ENCODE results near the gene PLXNC1.
A peak's percentile ranks its signal among the peaks of the same experiment; 100 is the strongest.

Gene PLXNC1

DNA sequence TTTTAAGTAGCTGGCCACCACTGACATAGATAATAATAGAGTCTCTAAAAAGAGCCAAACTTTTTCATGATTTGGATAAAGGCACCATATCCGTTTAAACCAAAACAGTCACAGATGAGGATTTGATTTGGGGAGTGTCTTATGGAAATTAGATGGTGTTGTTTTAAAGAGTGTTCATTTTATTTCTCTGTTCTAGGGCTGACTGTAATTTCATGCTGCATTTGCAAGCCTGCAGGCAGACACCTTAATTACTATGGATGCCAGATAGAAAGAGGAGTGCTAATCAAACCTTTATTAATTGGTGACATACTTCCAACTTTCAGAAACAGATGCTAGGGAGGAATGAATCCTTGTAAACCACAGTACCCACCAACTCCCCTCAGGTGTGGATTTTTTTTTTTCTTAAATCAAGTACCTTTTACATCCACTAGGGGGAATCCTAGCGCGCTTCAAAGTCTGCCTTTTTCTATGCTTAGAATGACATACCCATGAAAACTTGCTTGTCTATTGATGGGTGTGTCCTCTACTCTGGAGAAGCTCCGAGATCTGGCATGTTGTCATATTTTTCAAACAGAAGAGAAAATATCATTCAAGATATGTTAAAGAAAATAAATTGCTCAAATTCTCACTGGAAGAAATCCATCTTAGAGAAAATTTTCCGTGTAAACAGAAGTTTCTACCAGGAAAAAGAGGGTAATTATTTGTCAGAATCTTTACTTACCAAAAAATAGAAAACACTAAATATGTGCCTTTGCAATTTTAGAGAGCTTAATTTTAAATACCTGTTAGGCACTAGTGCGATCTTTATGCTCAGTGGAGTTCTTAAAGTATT lies 14.2 kb upstream of the PLXNC1 start:
- DNase-seq (ENCODE audit: low read depth), result peak; percentile 40

DNA sequence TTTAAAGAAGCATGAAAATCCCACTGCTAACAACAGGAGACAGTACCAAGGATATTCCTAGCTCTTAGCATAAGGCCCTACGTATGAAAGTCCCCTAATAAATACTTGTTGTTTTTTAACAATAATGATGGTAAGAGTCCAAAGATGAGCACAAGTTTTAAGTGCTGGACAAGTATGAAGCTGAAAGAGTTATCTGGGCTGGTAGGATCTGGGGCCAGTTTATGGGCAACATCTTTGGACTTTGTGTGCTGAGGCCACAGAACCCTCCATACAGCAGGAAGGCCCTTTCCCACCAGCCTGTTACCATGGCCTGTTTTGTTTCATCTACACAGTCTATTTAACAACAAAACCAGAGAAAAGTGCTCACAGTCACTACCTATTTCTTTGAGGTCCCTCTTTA lies 12.5 kb upstream of the PLXNC1 start:
- DNase-seq (ENCODE audit: low read depth), result no peak

DNA sequence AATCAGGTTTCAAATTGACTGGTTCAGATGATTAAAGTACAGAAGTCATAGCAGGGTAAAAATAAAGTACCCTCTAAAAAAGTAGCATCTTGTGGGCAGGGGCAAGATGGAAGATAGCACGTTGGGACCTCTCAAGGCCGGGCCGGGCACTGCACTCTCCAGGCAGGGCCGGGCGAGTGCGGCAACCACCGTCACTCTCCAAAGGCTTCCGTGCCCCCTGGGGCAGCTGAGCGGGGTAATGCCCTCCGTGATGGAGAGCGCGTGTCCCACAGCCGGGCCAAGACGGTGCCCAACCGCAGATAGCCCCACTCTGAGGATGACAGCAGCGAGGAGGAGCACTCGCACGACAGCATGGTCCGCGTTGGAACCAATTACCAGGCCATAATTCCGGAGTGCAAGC lies 8.6 kb upstream of the PLXNC1 start:
- DNase-seq (ENCODE audit: low read depth), result no peak

DNA sequence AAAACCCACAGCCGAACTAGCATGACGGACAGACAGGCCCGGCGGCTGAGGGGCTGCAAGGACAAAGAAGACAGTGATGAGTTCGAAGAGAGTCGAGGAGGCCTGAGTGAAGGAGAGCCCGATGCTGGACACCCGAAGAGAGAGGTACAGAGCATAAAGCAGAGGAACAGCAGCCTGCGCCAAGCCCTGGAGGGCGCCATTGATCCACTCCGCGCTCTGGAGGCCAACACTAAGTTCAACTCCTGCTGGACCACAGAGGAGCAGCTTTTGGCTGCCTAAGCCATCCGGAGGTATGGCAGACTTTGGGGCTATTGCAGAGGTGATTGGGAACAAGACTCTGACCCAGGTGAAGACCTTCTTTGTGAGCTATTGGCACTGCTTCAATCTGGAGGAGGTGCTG lies 7.8 kb upstream of the PLXNC1 start:
- DNase-seq (ENCODE audit: low read depth), result no peak

- no peak for DNase-seq (ENCODE audit: low read depth)
Measured at GRCh38 chr12:94141004-94141764, 7.2 kb upstream of the PLXNC1 start.

DNA sequence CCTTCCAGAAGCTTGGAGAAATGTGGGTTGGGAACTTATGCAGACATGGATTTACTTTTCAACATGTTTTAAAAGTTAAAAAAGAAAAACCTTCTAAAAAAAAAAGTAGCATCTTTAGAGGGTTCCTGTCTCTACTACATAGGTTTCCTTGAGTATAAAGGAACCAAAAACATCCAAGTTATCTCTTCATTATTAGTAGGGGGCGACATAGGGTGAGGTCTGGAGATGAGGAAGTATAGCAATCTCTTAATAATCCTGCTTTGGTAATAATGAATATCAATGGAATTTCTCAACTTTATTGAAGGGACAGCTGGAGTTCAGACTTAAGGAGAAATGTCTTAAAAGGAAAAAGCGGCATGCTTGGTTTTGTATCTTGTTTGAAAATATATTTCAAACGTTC lies 6.5 kb upstream of the PLXNC1 start:
- no peak for DNase-seq (ENCODE audit: low read depth)

DNA sequence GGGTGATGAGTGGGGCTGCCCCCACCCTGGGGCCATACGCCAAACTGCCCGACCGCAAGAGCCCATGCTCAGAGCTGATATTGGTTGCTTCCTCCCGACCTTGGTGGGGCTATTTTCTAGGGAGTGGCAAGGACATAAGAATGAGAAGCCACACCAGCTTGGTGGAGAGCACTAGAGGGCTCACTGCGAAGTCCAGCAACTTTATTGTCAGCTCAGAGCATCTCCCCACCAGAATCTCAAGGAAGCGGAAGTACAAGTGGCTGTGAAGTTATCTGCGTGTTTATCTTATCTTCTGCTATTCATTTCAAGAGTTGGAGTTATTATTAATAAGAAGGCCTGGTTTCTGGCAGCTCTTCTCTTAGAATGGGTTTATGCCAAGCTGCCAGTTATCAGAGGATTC lies 4.9 kb upstream of the PLXNC1 start:
- no peak for DNase-seq (ENCODE audit: low read depth)

GRCh38 chr12:94143951-94144350 lies 4.4 kb upstream of the PLXNC1 start:
- no peak for DNase-seq (ENCODE audit: low read depth)

- no peak for DNase-seq (ENCODE audit: low read depth)
Measured at GRCh38 chr12:94144781-94145180, 3.6 kb upstream of the PLXNC1 start.

- no peak for DNase-seq (ENCODE audit: low read depth)
Measured at GRCh38 chr12:94145191-94145983, 3.0 kb upstream of the PLXNC1 start.

DNA sequence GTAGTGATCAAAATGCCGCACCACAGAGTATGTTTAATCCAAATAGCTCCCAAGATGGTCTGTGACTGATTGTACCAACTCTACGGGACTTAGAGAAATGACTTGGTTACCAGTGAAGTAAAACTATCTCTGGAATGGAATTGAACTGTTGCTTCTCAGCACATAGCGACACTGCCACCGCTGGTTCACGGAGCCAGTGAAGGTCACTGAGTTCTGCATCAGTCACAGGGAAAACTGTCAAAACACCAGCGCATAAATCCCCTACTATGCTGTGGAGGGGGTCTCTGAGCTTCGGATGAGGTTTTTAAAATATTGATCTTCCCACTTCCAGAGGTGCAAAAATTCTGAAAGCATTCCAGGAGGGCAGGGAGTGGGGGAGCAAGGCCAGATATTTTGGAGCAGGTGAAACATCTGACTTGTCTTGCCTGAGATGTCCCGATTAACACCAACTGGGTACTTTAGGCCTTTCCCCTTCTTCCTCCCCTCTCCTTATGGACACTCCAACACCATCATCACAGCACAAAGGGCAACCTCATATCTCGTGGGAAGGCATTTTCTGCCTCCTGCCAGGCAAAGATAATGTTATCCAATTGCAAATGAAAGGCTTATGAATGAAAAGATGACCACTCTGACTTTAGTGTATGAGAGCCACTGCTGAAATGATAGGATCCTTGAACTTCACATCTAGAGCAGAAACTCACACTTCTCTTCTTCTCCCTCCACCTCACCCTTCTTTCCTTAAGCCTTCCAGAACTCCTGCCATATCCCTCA lies 2.0 kb upstream of the PLXNC1 start:
- no peak for DNase-seq (ENCODE audit: low read depth)

DNA sequence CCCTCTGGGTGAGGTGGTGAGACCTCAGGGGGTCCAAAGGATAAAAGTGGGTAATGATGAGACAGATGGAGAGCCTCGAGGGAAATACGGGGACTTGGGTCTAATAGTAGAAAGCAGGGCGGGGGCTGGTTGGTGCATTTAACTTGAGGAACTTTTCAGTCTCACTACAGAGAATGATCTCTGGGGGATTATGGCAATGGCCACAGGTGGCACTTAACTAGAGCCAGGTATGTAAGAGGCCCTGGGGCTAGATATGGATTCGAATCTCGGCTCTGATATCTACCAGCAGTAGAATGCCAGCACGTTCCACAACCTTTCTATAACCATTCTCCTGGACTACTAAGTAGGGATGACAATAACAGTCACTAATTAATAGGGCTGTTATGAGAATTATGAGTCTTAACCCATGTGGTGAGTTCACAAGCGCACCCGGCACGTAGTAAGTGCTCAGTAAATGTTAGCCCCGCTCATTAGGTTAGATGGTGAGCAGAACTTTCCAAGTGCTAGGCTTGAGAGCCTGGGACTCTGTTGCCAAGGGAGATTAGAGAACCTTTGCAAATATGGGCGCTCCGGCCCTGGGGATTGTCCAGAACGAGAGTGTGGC lies 888 bp upstream of the PLXNC1 start:
- DNase-seq (ENCODE audit: low read depth), result no peak

- DNase-seq (ENCODE audit: low read depth), result no peak
Measured at GRCh38 chr12:94148739-94149118, 352 bp downstream of the PLXNC1 start.

DNA sequence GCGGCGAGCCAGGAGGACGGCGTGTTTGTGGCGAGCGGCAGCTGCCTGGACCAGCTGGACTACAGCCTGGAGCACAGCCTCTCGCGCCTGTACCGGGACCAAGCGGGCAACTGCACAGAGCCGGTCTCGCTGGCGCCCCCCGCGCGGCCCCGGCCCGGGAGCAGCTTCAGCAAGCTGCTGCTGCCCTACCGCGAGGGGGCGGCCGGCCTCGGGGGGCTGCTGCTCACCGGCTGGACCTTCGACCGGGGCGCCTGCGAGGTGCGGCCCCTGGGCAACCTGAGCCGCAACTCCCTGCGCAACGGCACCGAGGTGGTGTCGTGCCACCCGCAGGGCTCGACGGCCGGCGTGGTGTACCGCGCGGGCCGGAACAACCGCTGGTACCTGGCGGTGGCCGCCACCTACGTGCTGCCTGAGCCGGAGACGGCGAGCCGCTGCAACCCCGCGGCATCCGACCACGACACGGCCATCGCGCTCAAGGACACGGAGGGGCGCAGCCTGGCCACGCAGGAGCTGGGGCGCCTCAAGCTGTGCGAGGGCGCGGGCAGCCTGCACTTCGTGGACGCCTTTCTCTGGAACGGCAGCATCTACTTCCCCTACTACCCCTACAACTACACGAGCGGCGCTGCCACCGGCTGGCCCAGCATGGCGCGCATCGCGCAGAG lies 873 bp downstream of the PLXNC1 start:
- no peak for DNase-seq (ENCODE audit: low read depth)

GRCh38 chr12:94149781-94150239 lies 1.4 kb downstream of the PLXNC1 start:
- no peak for DNase-seq (ENCODE audit: low read depth)

- DNase-seq (ENCODE audit: low read depth), result no peak
Measured at GRCh38 chr12:94150240-94151121, 2.1 kb downstream of the PLXNC1 start.

- DNase-seq (ENCODE audit: low read depth), result no peak
Measured at GRCh38 chr12:94151582-94151981, 3.2 kb downstream of the PLXNC1 start.

- DNase-seq (ENCODE audit: low read depth), result no peak
Measured at GRCh38 chr12:94152292-94153078, 4.1 kb downstream of the PLXNC1 start.

DNA sequence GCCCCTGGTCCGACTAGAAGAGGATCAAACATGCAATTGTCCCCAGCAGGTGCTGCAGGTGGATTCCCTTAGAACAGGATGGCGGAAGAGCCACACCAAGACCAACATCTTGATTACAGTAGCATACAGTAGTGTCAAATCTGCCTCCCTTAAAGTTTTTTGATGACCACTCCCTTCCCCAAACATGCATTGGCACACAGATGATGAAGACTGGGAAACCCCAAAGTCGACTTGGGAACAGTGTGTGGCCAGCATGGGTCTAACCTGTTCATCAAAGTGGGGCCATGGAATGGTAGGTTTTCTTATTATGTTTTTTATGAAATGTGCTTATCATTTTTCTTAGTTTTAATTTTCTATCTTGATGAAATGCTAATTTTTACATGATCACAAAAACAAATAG lies 8.8 kb downstream of the PLXNC1 start:
- no peak for DNase-seq (ENCODE audit: low read depth)
